CD4-positive, alpha-beta T cell treated with Interleukin-12 subunit alpha and Interleukin-12 subunit beta, for 1 hour (primary cell): ENCODE data around the gene TARBP1.

ENCODE experiments used
- DNase-seq: peaks from one replicate; pipeline ENCODE4 v3.0.0-alpha.2; 2020

Gene TARBP1

DNA sequence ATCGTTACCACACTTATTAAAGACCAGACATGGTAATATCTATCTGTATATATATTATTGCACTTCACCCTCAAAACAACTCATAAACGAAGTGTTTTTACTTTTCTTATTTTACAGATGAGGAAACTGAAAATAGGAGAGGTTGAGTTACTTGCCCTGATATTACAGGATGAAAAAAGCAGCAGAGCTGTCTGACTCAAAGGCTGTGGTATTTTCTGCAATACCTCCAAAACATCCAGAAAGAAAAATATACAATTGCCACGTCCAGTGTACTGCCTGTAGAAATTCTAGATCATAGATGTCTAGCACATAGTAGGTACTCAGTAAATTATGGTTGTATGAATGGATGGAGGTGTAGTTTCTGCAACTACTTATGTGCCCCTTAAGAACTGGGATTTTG, 5.2 kb upstream of the TARBP1 start:
- no peak for DNase-seq

- no peak for DNase-seq
These were observed 2.8 kb upstream of the TARBP1 start for GRCh38 chr1:234481771-234482170.

DNA sequence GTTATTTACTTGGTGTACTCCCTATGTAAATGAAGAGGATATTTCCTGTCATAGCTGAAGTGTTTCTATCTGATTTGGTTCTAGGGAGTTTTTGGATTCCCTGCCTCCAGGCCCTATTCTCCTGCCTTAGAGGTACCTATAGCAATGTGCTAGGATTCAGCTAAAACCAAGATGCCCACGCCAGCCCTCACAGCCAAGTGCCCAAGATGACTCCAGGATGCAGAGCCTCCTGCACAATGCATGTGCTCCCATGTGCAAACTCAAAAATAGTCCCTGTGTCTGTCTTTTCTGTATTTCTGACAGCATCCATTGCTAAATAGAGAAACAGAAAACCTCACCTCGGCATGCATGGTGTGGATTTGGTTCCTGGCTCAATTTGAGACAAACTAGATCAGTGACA, 887 bp upstream of the TARBP1 start:
- DNase-seq, result no peak

DNA sequence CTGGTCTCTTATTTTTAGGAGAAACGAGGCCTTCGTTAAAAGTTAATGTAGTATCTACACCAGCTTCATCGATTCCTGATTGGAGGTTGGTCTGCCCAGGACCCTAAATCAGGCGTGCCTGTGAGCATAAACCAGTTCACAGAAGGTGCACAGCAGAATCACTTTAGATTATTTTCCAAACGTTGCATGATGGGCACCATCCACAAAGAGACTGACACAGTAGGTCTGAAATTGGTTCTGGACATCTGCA, 256 bp upstream of the TARBP1 start:
- DNase-seq, result no peak

- DNase-seq, result peak; percentile 75
These were observed 863 bp downstream of the TARBP1 start for GRCh38 chr1:234478152-234478480.

DNA sequence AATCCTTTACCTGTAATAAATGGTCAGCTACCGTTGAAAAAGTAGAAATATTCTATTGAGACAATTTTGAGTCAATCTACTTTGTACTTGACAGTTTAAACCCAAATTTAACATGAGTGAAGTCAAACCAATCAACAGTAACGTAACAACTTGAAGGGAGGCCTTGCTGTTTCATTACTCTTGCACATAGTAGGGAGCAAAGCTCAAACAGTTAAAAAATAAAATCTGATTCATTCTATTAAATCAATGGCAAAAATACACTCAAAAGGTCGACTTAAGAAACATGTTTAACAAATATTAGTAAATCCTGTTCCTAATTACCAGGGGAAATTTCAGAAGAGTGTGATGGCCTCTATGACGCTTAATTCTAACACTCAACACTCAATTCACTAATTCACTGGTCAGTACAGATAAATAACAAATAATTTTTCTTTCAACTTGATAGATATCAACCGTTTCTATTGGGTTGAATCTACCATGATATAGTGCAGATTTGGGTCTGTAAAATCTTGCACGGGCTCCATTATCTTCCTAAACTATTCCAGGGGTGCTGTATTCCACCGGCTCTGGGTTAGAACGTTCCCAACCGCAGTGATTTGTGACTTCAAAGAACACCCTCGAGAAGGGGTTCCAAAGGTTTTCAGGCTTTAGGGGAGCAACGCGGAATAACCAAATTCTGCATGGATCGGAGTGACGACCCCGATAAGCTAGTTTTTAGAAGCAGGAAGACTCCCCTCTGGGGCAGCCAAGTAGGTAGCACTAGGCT, 1.4 kb downstream of the TARBP1 start:
- no peak for DNase-seq

DNA sequence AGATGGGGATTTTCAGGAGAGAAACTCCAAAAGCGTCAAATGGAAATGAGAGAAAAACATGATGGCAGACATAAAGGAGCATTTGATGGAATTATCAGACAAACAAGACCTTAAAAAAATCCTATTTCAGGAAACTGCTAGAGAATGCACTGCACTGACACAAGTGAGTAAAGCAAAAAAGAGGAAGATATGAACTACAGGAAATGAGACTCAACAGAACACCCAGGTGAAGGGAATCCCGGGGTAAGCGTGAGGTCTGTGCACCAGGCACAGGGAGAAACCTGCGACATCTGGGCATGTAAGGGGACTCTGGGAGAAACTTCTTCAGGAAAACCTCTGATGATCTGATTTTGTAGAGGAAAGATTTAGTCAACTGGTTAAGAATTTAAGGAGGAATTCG, 2.8 kb downstream of the TARBP1 start:
- DNase-seq, result no peak

- no peak for DNase-seq
These were observed 3.7 kb downstream of the TARBP1 start for GRCh38 chr1:234475167-234475793.

- DNase-seq, result no peak
These were observed 4.6 kb downstream of the TARBP1 start for GRCh38 chr1:234474375-234474774.

DNA sequence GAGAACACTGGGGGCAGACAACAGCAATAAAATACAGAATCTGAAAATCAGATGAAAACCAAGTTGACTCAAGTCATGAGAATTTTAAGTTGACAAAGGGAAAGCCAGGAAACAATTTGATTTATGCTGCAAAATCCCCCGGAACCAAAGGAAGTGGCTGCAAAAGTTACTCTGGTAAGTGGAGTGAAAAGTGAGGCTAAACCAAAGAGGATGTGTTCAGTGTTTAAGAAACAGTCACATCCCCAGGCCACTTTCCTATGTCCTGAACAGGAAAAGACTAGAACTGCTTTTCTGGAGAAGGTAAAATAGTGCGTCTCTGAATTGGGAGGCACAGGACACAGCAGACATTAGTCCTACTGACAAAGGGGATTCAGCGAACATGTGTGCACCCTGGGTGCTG, 5.9 kb downstream of the TARBP1 start:
- no peak for DNase-seq

- DNase-seq, result no peak
These were observed 9.6 kb downstream of the TARBP1 start for GRCh38 chr1:234469376-234469775.

DNA sequence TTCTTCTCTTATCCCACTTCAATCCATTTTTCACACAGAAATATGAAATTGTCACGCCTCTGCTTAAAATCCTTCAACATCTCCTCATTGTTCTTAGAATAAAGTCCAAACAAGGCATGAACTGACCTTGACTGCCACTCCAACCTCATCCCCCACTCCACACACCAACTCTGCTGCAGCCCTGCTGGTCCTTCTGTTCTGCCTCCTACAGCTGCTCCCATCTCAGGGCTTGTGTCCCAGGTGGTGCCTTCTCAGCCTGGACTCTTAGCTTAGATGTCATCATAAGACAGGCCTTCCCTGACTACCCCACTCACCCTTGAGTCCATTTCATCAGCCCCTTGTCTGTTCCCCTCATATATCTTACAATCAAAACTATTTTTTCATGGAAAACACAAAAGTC, 10.4 kb downstream of the TARBP1 start:
- DNase-seq, result no peak

DNA sequence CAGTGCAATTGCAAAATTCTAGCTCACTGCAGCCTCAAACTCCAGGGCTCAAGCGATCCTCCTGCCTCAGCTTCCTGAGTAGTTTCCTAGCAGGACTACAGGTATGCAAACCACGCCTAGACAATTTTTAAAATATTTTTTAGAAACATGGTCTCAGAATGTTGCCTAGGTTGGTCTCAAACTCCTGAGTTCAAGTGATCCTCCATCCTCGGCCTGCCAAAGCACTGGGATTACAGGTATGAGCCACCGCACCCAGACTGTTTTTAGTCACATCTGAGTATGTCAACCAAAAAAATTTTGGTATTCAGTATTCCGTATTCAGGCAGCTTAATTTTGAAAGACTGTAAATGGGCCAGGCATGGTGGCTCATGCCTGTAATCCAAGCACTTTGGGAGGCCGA, 11.2 kb downstream of the TARBP1 start:
- no peak for DNase-seq

DNA sequence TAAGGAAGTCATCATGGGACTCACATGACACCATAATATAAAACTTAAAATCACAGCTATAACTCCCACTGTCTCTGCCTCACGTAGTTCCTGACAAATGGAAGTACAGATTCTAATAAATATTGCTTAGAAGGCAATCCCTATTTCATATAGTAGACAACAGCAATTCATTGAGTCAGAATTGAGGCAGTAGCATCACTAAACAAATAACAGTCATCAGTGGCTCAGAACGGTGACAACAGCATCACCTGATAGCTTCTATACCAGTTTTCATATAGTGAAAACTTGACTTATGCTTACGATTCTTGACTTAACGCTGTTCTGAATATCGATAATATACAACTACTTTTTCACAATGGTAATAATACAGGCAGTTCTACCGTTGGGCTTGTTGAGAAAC, 12.0 kb downstream of the TARBP1 start:
- DNase-seq, result no peak

- DNase-seq, result no peak
These were observed 15.2 kb downstream of the TARBP1 start for GRCh38 chr1:234463749-234464148.

GRCh38 chr1:234460652-234461051, 18.3 kb downstream of the TARBP1 start:
- DNase-seq, result no peak

DNA sequence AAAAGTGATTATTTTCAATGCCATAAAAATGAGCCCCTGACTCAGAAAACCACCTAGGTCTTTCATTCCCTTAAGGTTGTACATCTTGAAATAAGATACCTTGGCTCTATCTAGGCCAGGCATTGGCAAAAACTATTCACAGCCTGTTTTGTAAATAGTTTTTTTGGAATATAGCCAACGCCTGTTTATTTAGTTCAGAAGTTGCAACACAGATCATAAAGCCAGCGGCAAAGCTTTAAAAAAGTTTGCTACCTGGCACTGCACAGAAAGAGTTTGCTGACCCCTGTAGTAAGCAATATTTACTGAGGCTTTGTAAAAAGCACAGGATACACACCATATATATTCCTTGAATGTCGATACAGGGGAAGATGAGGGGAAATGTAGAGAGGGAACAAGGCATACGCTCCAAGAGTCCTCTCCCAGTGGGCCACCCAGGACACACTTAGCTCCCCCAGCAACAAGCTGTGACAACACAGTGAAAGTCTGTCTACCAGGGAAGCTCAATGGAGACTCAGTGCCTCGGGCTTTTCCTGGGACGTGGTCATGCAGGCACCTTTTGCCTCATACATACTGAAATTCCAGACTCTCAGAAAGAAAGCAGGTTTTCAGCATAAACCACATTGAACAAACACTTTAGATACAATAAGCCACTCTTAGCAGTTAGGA, 20.5 kb downstream of the TARBP1 start:
- no peak for DNase-seq

GRCh38 chr1:234454926-234455325, 24.1 kb downstream of the TARBP1 start:
- no peak for DNase-seq

DNA sequence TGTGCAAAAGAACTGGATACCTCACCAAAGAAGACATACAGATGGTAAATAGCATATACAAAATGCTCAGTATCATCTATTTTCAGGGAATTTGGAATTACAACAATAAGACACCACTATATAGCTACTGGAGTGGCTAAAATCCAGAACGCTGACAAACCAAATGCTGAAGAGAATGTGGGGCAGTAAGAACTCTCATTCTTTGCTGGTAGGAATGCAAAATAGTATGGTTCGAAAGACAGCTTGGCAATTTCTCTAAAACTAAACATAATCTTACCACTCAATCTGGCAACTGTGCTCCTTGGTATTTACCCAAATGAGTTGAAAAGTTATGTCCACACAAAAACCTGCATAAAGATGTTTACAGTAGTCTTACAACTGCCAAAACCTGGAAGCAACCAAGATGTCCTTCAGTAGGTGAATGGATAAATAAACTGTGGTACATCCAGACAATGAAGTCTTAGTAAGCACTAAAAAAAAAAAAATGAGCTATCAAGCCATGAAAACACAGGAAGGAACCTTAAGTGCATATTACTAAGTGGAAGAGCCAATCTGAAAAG, 26.5 kb downstream of the TARBP1 start:
- no peak for DNase-seq

- no peak for DNase-seq
These were observed 38.6 kb downstream of the TARBP1 start for GRCh38 chr1:234440348-234440747.

DNA sequence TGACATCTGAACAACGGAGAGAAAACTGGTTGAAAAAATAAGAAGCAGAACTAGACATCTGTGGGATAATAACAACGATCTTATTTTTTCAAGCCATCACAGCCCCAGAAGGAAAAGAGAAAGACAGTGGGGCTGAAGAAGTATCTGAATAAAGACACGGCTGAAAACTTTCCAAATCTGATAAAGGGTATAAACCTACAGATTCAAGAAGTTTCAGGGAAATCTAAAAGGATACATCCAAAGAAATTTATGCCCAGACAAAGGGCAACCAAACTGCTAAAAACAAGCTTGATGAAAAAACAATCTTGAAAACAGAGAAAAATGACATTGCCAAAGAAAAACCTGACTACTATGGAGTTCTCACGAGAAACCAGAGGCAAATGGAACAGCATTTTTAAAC, 40.4 kb downstream of the TARBP1 start:
- no peak for DNase-seq

DNA sequence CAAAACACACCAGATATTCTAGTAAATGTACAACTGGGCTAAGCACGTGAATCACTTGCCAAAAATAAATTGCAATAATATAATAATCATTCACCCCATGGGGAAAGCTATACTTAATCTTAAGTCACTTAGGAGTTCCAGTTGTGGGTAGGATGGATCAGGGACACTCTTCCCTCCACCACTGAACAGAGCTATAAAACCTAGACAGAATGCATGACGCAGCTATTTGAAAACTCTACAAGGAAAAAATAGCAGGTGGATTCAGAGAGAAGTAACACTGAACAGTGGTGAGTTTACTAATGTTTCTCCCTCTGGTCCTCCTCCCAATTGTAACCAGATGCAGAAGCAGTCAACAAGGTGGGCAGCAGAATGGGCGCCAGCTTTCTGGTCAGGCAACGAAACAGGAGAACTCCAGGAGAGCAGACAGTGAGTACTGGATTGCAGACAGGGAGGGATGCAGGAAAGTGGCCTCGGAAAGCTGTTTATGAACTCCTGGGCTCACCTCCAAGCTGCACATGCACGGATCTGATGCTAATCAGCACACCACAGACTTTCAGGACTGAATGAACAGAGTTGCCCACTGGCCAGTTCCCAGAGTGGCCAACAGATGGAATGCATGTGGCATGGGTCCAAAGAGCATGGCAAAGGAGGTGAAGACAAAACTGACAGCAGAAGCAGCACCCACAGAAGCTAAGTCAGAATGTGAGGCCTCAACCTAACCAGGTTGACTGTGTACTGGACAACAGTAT, 41.4 kb downstream of the TARBP1 start:
- no peak for DNase-seq

DNA sequence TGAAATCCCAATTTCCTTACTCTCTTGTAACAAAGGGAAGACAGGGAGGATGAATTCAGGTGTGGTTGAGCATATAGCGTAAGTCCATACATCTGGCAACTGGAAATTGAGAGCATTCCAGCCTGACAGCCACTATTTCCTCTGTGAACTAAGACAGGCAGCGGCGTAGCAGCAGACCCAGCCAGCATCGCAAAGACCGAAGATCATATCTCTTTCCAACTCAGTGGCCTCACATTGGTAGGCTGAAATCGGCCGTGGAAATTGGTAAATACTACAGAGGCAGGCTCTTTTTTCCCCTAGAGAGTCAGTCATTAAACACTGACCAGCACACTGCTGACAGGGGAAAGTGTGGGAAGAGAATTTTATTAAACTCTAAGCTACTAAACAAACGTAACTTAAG, 43.4 kb downstream of the TARBP1 start:
- no peak for DNase-seq

- DNase-seq, result no peak
These were observed 44.3 kb downstream of the TARBP1 start for GRCh38 chr1:234434706-234435105.
